ENCODE results near the gene CTSA. TPM values are rescaled to one million over a fixed set of nuclear protein-coding genes. Genes with fewer than 3 reads are reported as not detected.

CTSA gene
- total and polyA plus RNA-seq, 2 experiments from 2014 or later: 425 to 716 TPM

- Histone ChIP-seq H3K79me2 (peaks cover 44% of the 10 kb centered on the region), H3K4me1 (ENCODE audit: insufficient read depth) (peaks cover 13% of the 10 kb centered on the region), H3K9me3 (ENCODE audit: low read depth) (no peaks in the 10 kb centered on the region), H3K9me2 (replicated peaks; ENCODE audit: insufficient read depth) (no peaks in the 10 kb centered on the region), H2AFZ (no peak overlapping the region), H3K4me3 (no peak overlapping the region), H3K4me2 (no peak overlapping the region), H3K27ac (no peak overlapping the region), H3K27me3 (no peaks in the 10 kb centered on the region), H3K36me3 (replicated peaks; ENCODE audit: insufficient read depth, low read depth) (no peaks in the 10 kb centered on the region), H4K20me1 (ENCODE audit: insufficient read depth, poor library complexity, severe bottlenecking) (no peaks in the 10 kb centered on the region)
- 84% methylated on average over 2 of the region's 2 CpGs for WGBS (ENCODE audit: low lambda C conversion rate, missing lambda C conversion rate)
- TF ChIP-seq CTCF (IDR thresholded peaks at IDR 0.05; ENCODE audit: poor library complexity) (no peak), EZH2phosphoT487 (IDR thresholded peaks at IDR 0.05; ENCODE audit: low read depth, severe bottlenecking, unreplicated experiment) (no peak), EZH2 (IDR thresholded peaks at IDR 0.05; ENCODE audit: borderline replicate concordance) (no peak)
- DNase-seq (ENCODE audit: low spot score): no peak
These were observed 46.6 kb downstream of the CTSA start for GRCh38 chr20:45937765-45938164.

GRCh38 chr20:45938727-45939438, 47.7 kb downstream of the CTSA start:
- Histone ChIP-seq H3K4me3 (no peak overlapping the region), H3K27me3 (no peaks in the 10 kb centered on the region), H3K79me2 (peaks cover 32% of the 10 kb centered on the region), H3K4me2 (no peak overlapping the region), H3K27ac (no peak overlapping the region), H3K9me3 (ENCODE audit: low read depth) (no peaks in the 10 kb centered on the region), H4K20me1 (ENCODE audit: insufficient read depth, poor library complexity, severe bottlenecking) (no peaks in the 10 kb centered on the region), H2AFZ (no peak overlapping the region), H3K36me3 (replicated peaks; ENCODE audit: insufficient read depth, low read depth) (no peaks in the 10 kb centered on the region), H3K4me1 (ENCODE audit: insufficient read depth) (peaks cover 5% of the 10 kb centered on the region), H3K9me2 (replicated peaks; ENCODE audit: insufficient read depth) (no peaks in the 10 kb centered on the region)
- DNase-seq (ENCODE audit: low spot score): no peak
- TF ChIP-seq EZH2phosphoT487 (IDR thresholded peaks at IDR 0.05; ENCODE audit: low read depth, severe bottlenecking, unreplicated experiment) (no peak), CTCF (IDR thresholded peaks at IDR 0.05; ENCODE audit: poor library complexity) (no peak), EZH2 (IDR thresholded peaks at IDR 0.05; ENCODE audit: borderline replicate concordance) (no peak)
- 87% methylated on average over 13 of the region's 13 CpGs for WGBS (ENCODE audit: low lambda C conversion rate, missing lambda C conversion rate)

- Histone ChIP-seq H3K9me3 (ENCODE audit: low read depth) (no peaks in the 10 kb centered on the region), H3K4me1 (ENCODE audit: insufficient read depth) (peaks cover 5% of the 10 kb centered on the region), H3K36me3 (replicated peaks; ENCODE audit: insufficient read depth, low read depth) (no peaks in the 10 kb centered on the region), H3K27me3 (no peaks in the 10 kb centered on the region), H3K79me2 (peaks cover 30% of the 10 kb centered on the region), H3K4me2 (no peak overlapping the region), H2AFZ (no peak overlapping the region), H3K27ac (no peak overlapping the region), H3K9me2 (replicated peaks; ENCODE audit: insufficient read depth) (no peaks in the 10 kb centered on the region), H3K4me3 (no peak overlapping the region), H4K20me1 (ENCODE audit: insufficient read depth, poor library complexity, severe bottlenecking) (no peaks in the 10 kb centered on the region)
- WGBS (ENCODE audit: low lambda C conversion rate, missing lambda C conversion rate): 94% methylated on average over 3 of the region's 3 CpGs
- TF ChIP-seq CTCF (IDR thresholded peaks at IDR 0.05; ENCODE audit: poor library complexity): no peak
- TF ChIP-seq EZH2phosphoT487 (IDR thresholded peaks at IDR 0.05; ENCODE audit: low read depth, severe bottlenecking, unreplicated experiment): no peak
- no peak for DNase-seq (ENCODE audit: low spot score)
These were observed 48.9 kb downstream of the CTSA start for GRCh38 chr20:45940053-45940452.

Data from hepatocyte (in vitro differentiated cells).